Retinal pigment epithelial cell (primary cell): ENCODE data around the gene FBXO5.

Experiments
- DNase-seq: peaks from one replicate; pipeline ENCODE4 v3.0.0-alpha.2; 2010; ENCODE audit warnings: low read depth
- H3K4me3 ChIP-seq: 2 replicates; pipeline ENCODE4 v1.5.1; 2011; ENCODE audit warnings: mild to moderate bottlenecking, low read length, control low read depth, moderate library complexity
- TF ChIP-seq, protein P1 (sequence below): conservative IDR thresholded peaks from 2 replicates; pipeline ENCODE4 v1.5.1; 2011; ENCODE audit warnings: low read depth, low read length, control low read depth, inconsistent platforms

Gene FBXO5

DNA sequence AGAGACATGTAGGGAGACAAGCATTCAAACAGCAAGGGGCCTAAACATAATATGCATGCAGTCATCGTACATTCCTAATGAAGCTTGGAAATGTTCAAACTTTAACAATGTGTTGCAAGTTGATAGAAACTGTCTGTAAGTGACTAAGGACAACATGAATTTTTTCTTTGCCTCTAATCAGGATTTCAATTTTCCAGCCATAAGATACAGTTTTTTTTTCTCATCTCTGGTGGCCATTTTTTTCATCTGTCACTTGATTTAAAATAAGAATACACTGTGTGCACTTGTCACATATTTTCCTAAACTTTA, 41.8 kb upstream of the FBXO5 start:
- TF ChIP-seq, protein P1, sequence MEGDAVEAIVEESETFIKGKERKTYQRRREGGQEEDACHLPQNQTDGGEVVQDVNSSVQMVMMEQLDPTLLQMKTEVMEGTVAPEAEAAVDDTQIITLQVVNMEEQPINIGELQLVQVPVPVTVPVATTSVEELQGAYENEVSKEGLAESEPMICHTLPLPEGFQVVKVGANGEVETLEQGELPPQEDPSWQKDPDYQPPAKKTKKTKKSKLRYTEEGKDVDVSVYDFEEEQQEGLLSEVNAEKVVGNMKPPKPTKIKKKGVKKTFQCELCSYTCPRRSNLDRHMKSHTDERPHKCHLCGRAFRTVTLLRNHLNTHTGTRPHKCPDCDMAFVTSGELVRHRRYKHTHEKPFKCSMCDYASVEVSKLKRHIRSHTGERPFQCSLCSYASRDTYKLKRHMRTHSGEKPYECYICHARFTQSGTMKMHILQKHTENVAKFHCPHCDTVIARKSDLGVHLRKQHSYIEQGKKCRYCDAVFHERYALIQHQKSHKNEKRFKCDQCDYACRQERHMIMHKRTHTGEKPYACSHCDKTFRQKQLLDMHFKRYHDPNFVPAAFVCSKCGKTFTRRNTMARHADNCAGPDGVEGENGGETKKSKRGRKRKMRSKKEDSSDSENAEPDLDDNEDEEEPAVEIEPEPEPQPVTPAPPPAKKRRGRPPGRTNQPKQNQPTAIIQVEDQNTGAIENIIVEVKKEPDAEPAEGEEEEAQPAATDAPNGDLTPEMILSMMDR: no peak
- no peak for DNase-seq
- H3K4me3 ChIP-seq: no peak overlapping the region

DNA sequence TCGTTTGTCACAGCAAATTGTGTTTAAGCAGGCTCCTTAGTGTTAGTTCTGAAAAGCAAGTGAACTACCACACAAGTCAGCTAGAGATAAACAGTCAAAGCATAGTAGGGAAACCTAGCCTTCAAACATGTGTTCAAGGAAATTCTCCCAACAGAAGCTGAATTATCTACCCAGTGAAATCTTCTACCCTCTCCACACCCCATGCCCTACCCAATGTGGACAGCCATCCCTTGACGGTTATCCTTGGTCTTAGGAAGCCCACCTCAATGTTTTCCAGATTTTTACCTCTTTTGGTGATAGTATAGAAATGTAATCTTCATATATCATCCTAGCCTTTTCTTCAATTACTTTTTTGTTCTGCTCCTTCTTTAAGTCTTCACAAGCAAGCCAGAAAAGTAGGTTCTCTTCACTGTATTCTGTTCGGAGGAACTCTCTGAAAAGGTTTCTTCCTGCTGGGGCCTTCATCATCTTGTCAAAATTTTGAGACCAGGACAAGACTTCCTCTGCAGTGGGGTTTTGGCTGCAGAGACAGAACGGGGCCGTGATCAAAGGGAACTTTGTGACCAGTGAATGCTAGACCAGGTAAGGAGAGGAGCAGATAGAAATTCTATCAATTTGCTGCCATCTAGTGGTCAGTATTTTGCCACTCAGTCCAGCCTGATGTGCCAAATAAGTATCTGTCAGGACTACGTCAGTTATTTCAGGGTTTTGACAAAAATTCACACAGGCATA, 41.3 kb upstream of the FBXO5 start:
- no peak for DNase-seq
- TF ChIP-seq, protein P1: peak; percentile 75
- no peak overlapping the region for H3K4me3 ChIP-seq

DNA sequence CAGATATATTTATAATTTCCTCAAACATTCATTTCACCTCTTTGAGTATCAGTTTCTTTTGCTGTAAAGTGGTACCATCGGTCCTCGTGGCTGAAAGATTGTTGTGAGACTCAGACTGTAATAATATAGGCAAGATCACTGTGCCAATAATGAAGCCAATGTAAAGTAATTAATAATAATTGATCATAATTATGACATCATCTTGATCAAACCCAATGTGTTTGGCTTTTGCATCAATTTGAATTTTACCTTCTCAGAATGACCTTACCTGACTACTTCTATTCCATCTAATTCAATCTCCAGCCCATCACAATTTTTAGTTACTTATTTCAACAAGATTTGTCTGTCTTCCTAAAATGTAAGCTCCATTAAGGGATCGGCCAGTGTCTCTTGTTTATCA, 35.5 kb upstream of the FBXO5 start:
- TF ChIP-seq, protein P1: no peak
- H3K4me3 ChIP-seq: no peak overlapping the region
- no peak for DNase-seq

DNA sequence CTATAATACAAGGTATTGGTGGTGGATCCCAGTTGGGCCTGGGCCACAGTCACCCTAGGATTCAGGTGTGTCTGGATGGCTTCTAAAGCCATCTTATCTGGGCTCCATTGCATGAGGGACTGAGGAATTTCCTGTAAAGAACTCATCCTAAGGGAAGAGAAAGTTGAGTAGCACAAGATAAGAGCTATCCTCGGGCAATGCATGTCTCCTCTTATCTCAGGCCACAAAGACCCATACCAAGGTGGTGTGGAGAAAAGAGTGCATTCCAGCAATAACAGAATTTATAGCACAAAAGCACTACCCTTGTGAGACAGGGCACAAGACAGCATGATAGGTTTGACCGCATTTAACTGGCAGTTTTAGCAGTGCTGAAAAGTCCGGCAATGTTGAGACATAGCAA, 34.0 kb upstream of the FBXO5 start:
- no peak for DNase-seq
- TF ChIP-seq, protein P1: no peak
- no peak overlapping the region for H3K4me3 ChIP-seq

DNA sequence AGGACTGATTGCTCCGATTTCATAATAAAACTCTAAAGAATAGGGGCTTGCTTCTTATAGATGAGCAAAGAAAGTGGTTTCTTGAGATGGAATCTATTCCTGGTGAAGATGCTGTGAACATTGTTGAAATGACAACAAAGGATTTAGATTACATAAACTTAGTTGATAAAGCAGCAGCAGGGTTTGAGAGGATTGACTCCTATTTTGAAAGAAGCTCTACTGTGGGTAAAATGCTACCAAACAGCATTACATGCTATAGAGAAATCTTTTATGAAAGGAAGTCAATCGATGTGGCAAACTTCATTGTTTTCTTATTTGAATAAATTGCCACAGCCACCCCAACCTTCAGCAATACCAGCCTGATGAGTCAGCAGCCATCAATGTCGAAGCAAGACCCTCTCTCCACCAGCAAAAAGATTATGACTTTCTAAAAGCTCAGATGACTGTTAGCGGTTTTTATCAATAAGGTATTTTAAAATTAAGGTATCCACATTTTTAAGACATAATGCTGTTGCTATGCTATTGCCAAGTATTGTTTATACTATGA, 32.3 kb upstream of the FBXO5 start:
- DNase-seq: no peak
- TF ChIP-seq, protein P1: no peak
- H3K4me3 ChIP-seq: no peak overlapping the region

DNA sequence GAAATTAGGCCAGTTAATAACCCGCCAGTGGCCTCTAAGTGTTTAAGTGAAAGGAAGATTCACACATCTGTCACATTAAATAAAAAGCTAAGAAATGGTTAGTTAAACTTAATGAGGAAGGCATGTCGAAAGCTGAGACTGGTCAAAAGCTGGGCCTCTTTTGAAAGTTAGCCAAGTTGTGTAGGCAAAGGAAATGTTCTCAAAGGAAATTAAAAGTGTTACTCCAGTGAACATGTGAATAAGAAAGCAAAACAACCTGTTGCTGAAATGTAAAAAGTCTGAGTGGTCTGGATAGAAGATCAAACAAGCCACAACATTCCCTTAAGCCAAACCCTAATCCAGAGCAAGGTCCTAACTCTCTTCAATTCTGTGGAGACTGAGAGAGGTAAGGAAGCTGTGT, 30.6 kb upstream of the FBXO5 start:
- TF ChIP-seq, protein P1: no peak
- H3K4me3 ChIP-seq: no peak overlapping the region
- DNase-seq: no peak

DNA sequence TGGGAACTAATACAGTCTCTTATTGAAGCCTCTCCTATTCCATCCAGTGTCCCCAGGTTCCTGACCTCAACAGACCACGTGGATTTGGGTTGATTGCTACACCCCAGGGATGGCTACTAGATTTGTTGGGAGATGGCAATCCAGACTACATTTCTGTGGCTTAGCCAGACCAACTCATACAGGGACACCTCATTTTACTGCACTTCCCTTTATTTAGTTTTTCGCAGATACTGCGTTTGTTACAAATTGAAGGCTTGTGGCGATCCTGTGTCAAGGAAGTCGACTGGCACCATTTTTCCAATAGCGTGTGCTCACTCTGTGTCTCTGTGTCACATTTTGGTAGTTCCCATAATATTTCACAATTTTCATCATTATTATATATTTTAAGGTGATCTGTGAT, 30.0 kb upstream of the FBXO5 start:
- TF ChIP-seq, protein P1: no peak
- DNase-seq: no peak
- H3K4me3 ChIP-seq: no peak overlapping the region
